IMR-90 (cell line): Measurements from ENCODE around the gene SIK3. TPM values are rescaled to one million over a fixed set of nuclear protein-coding genes. Genes with fewer than 3 reads are reported as not detected.

Experiments
- ATAC-seq: fragments of 200-7000 bp; cut with Tn5 transposase; 2 replicates; pipeline ENCODE4 v1.9.1; 2020; ENCODE audit warnings: low read depth, mild to moderate bottlenecking, moderate library complexity
- BruUV-seq: library from RNA; stranded (reverse); fragments of 400-500 nt; replicated peaks from 2 replicates; lab custom pipeline; 2021; lab: Mats Ljungman, UMichigan
- CTCF ChIA-PET: fragments of 300-600 bp; formaldehyde crosslinking; extraction: SDS; loops from one replicate; lab custom pipeline; 2021; ENCODE audit warnings: antibody characterized with exemption; lab: Yijun Ruan, JAX
- POLR2A ChIA-PET: fragments of 300-600 bp; sonication (Branson Sonifier 250); formaldehyde crosslinking; loops from one replicate; lab custom pipeline; 2022; ENCODE audit warnings: antibody characterized with exemption; ENCODE audit not compliant: unreplicated experiment; lab: Charles Lee
- DNase-seq: peaks from one replicate; pipeline ENCODE4 v3.0.0; 2013
- H2AFZ ChIP-seq: replicated peaks from 2 replicates; pipeline ENCODE3; 2013; ENCODE audit warnings: low read length, mild to moderate bottlenecking; ENCODE audit not compliant: poor library complexity
- H2AK5ac ChIP-seq: 2 replicates; pipeline ENCODE4 v1.6.1; 2013; ENCODE audit warnings: low read depth, low read length, inconsistent platforms
- H2AK9ac ChIP-seq: replicated peaks from 2 replicates; pipeline ENCODE3; 2013; ENCODE audit warnings: mild to moderate bottlenecking, low read depth, low read length, moderate library complexity; ENCODE audit not compliant: poor library complexity
- H2BK120ac ChIP-seq: 2 replicates; pipeline ENCODE4 v1.6.1; 2013; ENCODE audit warnings: low read depth, low read length, inconsistent platforms
- H2BK15ac ChIP-seq: 3 replicates; pipeline ENCODE4 v1.6.1; 2013; ENCODE audit warnings: low read depth, low read length, inconsistent platforms
- H2BK20ac ChIP-seq: 2 replicates; pipeline ENCODE4 v1.6.1; 2013; ENCODE audit warnings: low read depth, mild to moderate bottlenecking, inconsistent platforms, low read length, moderate library complexity
- H2BK5ac ChIP-seq: 2 replicates; pipeline ENCODE4 v1.6.1; 2013; ENCODE audit warnings: mild to moderate bottlenecking, low read depth, low read length, inconsistent platforms; ENCODE audit not compliant: poor library complexity, severe bottlenecking
- H3K14ac ChIP-seq: replicated peaks from 2 replicates; pipeline ENCODE4 v1.6.1; 2013; ENCODE audit warnings: low read depth, low read length, inconsistent platforms
- H3K18ac ChIP-seq: 2 replicates; pipeline ENCODE4 v1.6.1; 2013; ENCODE audit warnings: low read depth, low read length, control low read depth
- H3K23ac ChIP-seq: 2 replicates; pipeline ENCODE4 v1.6.1; 2013; ENCODE audit warnings: low read depth, low read length, inconsistent platforms
- H3K27ac ChIP-seq: 2 replicates; pipeline ENCODE4 v1.5.1; 2013; ENCODE audit warnings: mild to moderate bottlenecking, control low read depth, low read length; ENCODE audit not compliant: insufficient read depth
- H3K27me3 ChIP-seq: 2 replicates; pipeline ENCODE4 v1.6.1; 2013; ENCODE audit warnings: low read length; ENCODE audit not compliant: control insufficient read depth, insufficient read depth
- H3K36me3 ChIP-seq: 2 replicates; pipeline ENCODE4 v1.6.1; 2013; ENCODE audit warnings: low read length, mixed read lengths; ENCODE audit not compliant: control insufficient read depth, insufficient read depth
- H3K4ac ChIP-seq: 2 replicates; pipeline ENCODE4 v1.6.1; 2013; ENCODE audit warnings: low read depth, low read length, inconsistent platforms
- H3K4me1 ChIP-seq: 2 replicates; pipeline ENCODE4 v1.6.1; 2013; ENCODE audit warnings: low read length, mixed read lengths; ENCODE audit not compliant: control insufficient read depth, insufficient read depth
- H3K4me2 ChIP-seq: 2 replicates; pipeline ENCODE4 v1.6.1; 2013; ENCODE audit warnings: low read depth, mild to moderate bottlenecking, control low read depth, low read length, moderate library complexity
- H3K4me3 ChIP-seq: 2 replicates; pipeline ENCODE4 v1.5.1; 2013; ENCODE audit warnings: low read depth, mild to moderate bottlenecking, control low read depth, low read length, moderate library complexity; ENCODE audit not compliant: insufficient read depth
- H3K56ac ChIP-seq: 2 replicates; pipeline ENCODE4 v1.6.1; 2013; ENCODE audit warnings: low read length, inconsistent platforms; ENCODE audit not compliant: insufficient read depth; ENCODE audit errors: extremely low read depth
- H3K79me1 ChIP-seq, 2 experiments: 2 replicates each; pipeline ENCODE4 v1.6.1; 2013; ENCODE audit warnings: low read length in 2 of 2, inconsistent platforms in 1 of 2, low read depth in 1 of 2
- H3K9ac ChIP-seq: 2 replicates; pipeline ENCODE4 v1.6.1; 2013; ENCODE audit warnings: low read depth, low read length, control low read depth
- H3K9me1 ChIP-seq: 2 replicates; pipeline ENCODE4 v1.6.1; 2013; ENCODE audit warnings: low read length, inconsistent platforms; ENCODE audit not compliant: insufficient read depth
- H3K9me3 ChIP-seq: 2 replicates; pipeline ENCODE4 v1.6.1; 2013; ENCODE audit warnings: low read length; ENCODE audit not compliant: control insufficient read depth, insufficient read depth
- H4K20me1 ChIP-seq: 2 replicates; pipeline ENCODE4 v1.6.1; 2013; ENCODE audit warnings: low read length, inconsistent platforms; ENCODE audit not compliant: insufficient read depth
- H4K5ac ChIP-seq: 2 replicates; pipeline ENCODE4 v1.6.1; 2013; ENCODE audit warnings: mild to moderate bottlenecking, low read depth, low read length, control low read depth
- H4K8ac ChIP-seq, 2 experiments: 2 replicates each; pipeline ENCODE4 v1.6.1; 2013; ENCODE audit warnings: low read depth in 2 of 2, low read length in 2 of 2, control low read depth in 1 of 2, inconsistent platforms in 1 of 2
- H4K91ac ChIP-seq: 2 replicates; pipeline ENCODE4 v1.6.1; 2013; ENCODE audit warnings: low read depth, low read length, inconsistent platforms; ENCODE audit not compliant: insufficient read depth
- CEBPB ChIP-seq: IDR thresholded peaks from 2 replicates; pipeline ENCODE4 v1.6.1; 2012; ENCODE audit warnings: low read depth, low read length, improper control_type of control experiment
- FOS ChIP-seq: fragments of 150-350 bp; IDR thresholded peaks from 2 replicates; pipeline ENCODE4 v1.6.1; 2016; ENCODE audit warnings: low read depth, low read length
- MAFK ChIP-seq: IDR thresholded peaks from 2 replicates; pipeline ENCODE4 v1.6.1; 2012; ENCODE audit warnings: low read depth, low read length, improper control_type of control experiment
- MAZ ChIP-seq: IDR thresholded peaks from 2 replicates; pipeline ENCODE4 v1.6.1; 2012; ENCODE audit warnings: low read depth, mild to moderate bottlenecking, low read length, improper control_type of control experiment, moderate library complexity, borderline replicate concordance
- MXI1 ChIP-seq: IDR thresholded peaks from 2 replicates; pipeline ENCODE4 v1.6.1; 2012; ENCODE audit warnings: low read depth, mild to moderate bottlenecking, low read length, moderate library complexity, borderline replicate concordance
- POLR2A ChIP-seq: IDR thresholded peaks from 2 replicates; pipeline ENCODE4 v1.6.1; 2012; ENCODE audit warnings: mild to moderate bottlenecking, low read depth, low read length
- RAD21 ChIP-seq: IDR thresholded peaks from 2 replicates; pipeline ENCODE4 v1.6.1; 2012; ENCODE audit warnings: low read length, improper control_type of control experiment
- RCOR1 ChIP-seq: IDR thresholded peaks from 2 replicates; pipeline ENCODE4 v1.6.1; 2012; ENCODE audit warnings: mild to moderate bottlenecking, low read length, improper control_type of control experiment; ENCODE audit not compliant: insufficient replicate concordance
- WGBS, 2 experiments: methylation state at CpG; one replicate each; pipeline versions ENCODE4 v1.1.5 to v1.1.7; 2013; ENCODE audit warnings: missing lambda C conversion rate in 2 of 2; ENCODE audit not compliant: insufficient read length in 1 of 2; ENCODE audit errors: extremely low coverage in 2 of 2; 5-methylcytosine and 5-hydroxymethylcytosine counted together
- dilution Hi-C: fragments of 300-500 bp; cut with HindIII; formaldehyde crosslinking; loops from one replicate; pipeline ENCODE4 v1.14.3; 2018; ENCODE audit warnings: low sequenced_read_pairs; ENCODE audit not compliant: unreplicated experiment
- in situ Hi-C: fragments of 300-500 bp; cut with MboI; formaldehyde crosslinking; loops from 3 replicates; pipeline ENCODE4 v1.14.3; 2019; ENCODE audit warnings: low sequenced_read_pairs, inconsistent platforms, mixed read lengths
- intact Hi-C: fragments of 100-400 bp; cut with micrococcal nuclease; formaldehyde crosslinking; loops from 2 replicates; pipeline ENCODE4 v1.10.0; 2022
- polyA plus RNA-seq, 3 experiments: library from polyadenylated mRNA; depleted of rRNA; stranded (reverse); fragments of >200 nt; gene quantifications; 2 replicates each; pipeline ENCODE4 v1.2.3, GENCODE V29; 2012; ENCODE audit warnings: low replicate concordance in 1 of 3
- total RNA-seq: library from RNA; depleted of rRNA; stranded (reverse); fragments of >200 nt; gene quantifications from 2 replicates; pipeline ENCODE4 v1.2.3, GENCODE V29; 2012

SIK3 gene
- total and polyA plus RNA-seq, 2 of the 4 experiments (the other 2 are of a cell fraction) = 8.2 to 9.1 TPM

DNA sequence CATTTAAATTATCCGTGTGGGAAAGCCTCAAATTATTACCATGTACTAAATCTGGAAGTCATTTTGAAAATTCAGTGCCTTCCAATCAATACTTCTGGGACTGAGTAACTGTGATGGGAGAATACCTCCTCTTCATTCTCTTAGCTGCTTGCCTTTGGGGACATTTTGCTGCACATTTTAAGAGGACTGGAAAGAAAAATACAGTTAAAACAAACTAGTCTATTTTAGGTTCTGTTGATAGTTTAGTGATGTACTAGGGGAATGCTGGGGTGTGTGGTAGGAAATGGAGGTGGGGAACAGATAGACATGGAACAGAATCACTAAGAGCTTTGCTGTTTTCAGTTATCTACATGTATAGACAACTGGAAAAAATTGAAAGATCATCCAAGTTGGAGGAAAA, 195.1 kb downstream of the SIK3 start:
- CTCF ChIA-PET = no interaction called here

More for the DNA sequence above, 195.1 kb downstream of the SIK3 start:
- Histone ChIP-seq H4K8ac (no peak overlapping the region), H3K9ac (no peak overlapping the region), H3K23ac (no peak overlapping the region), H2AFZ (no peak overlapping the region), H2BK120ac (no peak overlapping the region), H2AK5ac (no peak overlapping the region), H3K36me3 (0 out of 2 replicates have a peak, but pooled peaks cover 1% of the 10 kb centered on the region), H3K9me1 (peaks cover 2% of the 10 kb centered on the region; the same call in 1 of the 2 replicates), H3K27ac (no peak overlapping the region), H3K4me2 (no peak overlapping the region), H3K56ac (no peak overlapping the region), H3K27me3 (no peaks in the 10 kb centered on the region), H3K14ac (no peak overlapping the region), H4K5ac (no peak overlapping the region), H3K4me1 (0 out of 2 replicates have a peak, but pooled peaks cover under 1% of the 10 kb centered on the region), H4K20me1 (no peaks in the 10 kb centered on the region), H3K9me3 (peaks cover 4% of the 10 kb centered on the region; the same call in 1 of the 2 replicates), H3K79me1 (peaks cover 3 to 6% of the 10 kb centered on the region in 2 experiments; a peak in 3 of 4 replicates), H2AK9ac (no peak overlapping the region), H3K4me3 (no peak overlapping the region), H4K91ac (no peak overlapping the region), H3K18ac (no peak overlapping the region), H2BK15ac (no peak overlapping the region), H2BK20ac (no peak overlapping the region), H3K4ac (no peak overlapping the region), H2BK5ac (no peak overlapping the region)
- dilution Hi-C loops (no loop called here), in situ Hi-C loops (no loop called here), intact Hi-C loops (no loop called here)
- TF ChIP-seq MXI1 = no peak
- no peak for TF ChIP-seq CEBPB
- TF ChIP-seq MAZ = no peak
- TF ChIP-seq MAFK = no peak
- no peak for TF ChIP-seq RCOR1
- TF ChIP-seq POLR2A = no peak
- TF ChIP-seq FOS = no peak
- no peak for TF ChIP-seq RAD21
- ATAC-seq (no peak), DNase-seq (no peak)
- WGBS, 2 experiments = no CpG with 5 or more reads among the region's 1 CpG
- POLR2A ChIA-PET = no interaction called here
- no TSS peak for BruUV-seq
